Endothelial cell of umbilical vein (primary cell): ENCODE data around the gene WDR76. TPM values are rescaled to one million over a fixed set of nuclear protein-coding genes. Genes with fewer than 3 reads are reported as not detected.

Source experiments
- BruUV-seq: library from RNA; stranded (reverse); fragments of 400-500 nt; replicated peaks from 2 replicates; lab custom pipeline; 2021; lab: Mats Ljungman, UMichigan
- CTCF ChIA-PET: fragments of 300-600, 350-600 bp; sonication (Branson Sonifier 250); formaldehyde crosslinking; loops from one replicate; lab custom pipeline; 2021; ENCODE audit warnings: antibody characterized with exemption, inconsistent platforms; lab: Charles Lee
- POLR2A ChIA-PET: fragments of 300-600, 350-600 bp; sonication (Branson Sonifier 250); formaldehyde crosslinking; loops from one replicate; lab custom pipeline; 2021; ENCODE audit warnings: antibody characterized with exemption, inconsistent platforms; lab: Charles Lee
- DNase-seq: peaks from one replicate; pipeline ENCODE4 v3.0.0-alpha.2; 2011; ENCODE audit warnings: low read depth, low spot score
- FAIRE-seq: peaks from 2 replicates; lab custom pipeline; 2011; peaks lifted over from hg19 to GRCh38; lab: Jason Lieb, UNC
- H2AFZ ChIP-seq: 2 replicates; pipeline ENCODE4 v1.6.0; 2012; ENCODE audit warnings: low read depth, low read length, control low read depth, inconsistent platforms
- H3K27ac ChIP-seq: 2 replicates; pipeline ENCODE4 v1.5.1; 2011; ENCODE audit warnings: low read depth, mild to moderate bottlenecking, control low read depth, low read length, moderate library complexity; ENCODE audit not compliant: insufficient read depth
- H3K27me3 ChIP-seq, 2 experiments: 2 replicates each; pipeline versions ENCODE4 v1.6.0 to v1.6.1; 2011; ENCODE audit warnings: low read length in 2 of 2, mixed read lengths in 1 of 2; ENCODE audit not compliant: control insufficient read depth in 2 of 2, insufficient read depth in 2 of 2
- H3K36me3 ChIP-seq, 2 experiments: 2 replicates in 1 of 2; 3 replicates in 1 of 2; pipeline ENCODE4 v1.5.1; 2011; ENCODE audit warnings: low read length in 2 of 2, mild to moderate bottlenecking in 1 of 2, moderate library complexity in 1 of 2; ENCODE audit not compliant: control insufficient read depth in 2 of 2, insufficient read depth in 2 of 2; ENCODE audit errors: extremely low read depth in 1 of 2
- H3K4me1 ChIP-seq: 3 replicates; pipeline ENCODE4 v1.5.1; 2011; ENCODE audit warnings: mild to moderate bottlenecking, low read length; ENCODE audit not compliant: control insufficient read depth, insufficient read depth; ENCODE audit errors: extremely low read depth
- H3K4me2 ChIP-seq: 2 replicates; pipeline ENCODE4 v1.6.1; 2011; ENCODE audit warnings: low read length, control low read depth, mixed read lengths; ENCODE audit not compliant: insufficient read depth
- H3K4me3 ChIP-seq, 3 experiments: fragments of 200-600 bp in 1 of 3; sonication (generic), shearing (Covaris generic) in 1 of 3; replicated peaks in 1 of 3; 2 replicates each; pipeline ENCODE4 v1.5.1; 2011 to 2016; ENCODE audit warnings: control low read depth in 3 of 3, low read length in 3 of 3, mild to moderate bottlenecking in 2 of 3, inconsistent platforms in 1 of 3, low read depth in 1 of 3, moderate library complexity in 1 of 3; ENCODE audit not compliant: insufficient read depth in 1 of 3
- H3K79me2 ChIP-seq: 2 replicates; pipeline ENCODE4 v1.6.0; 2012; ENCODE audit warnings: low read length, inconsistent platforms; ENCODE audit not compliant: control insufficient read depth, insufficient read depth
- H3K9ac ChIP-seq: replicated peaks from 2 replicates; pipeline ENCODE3; 2011; ENCODE audit warnings: low read length, control low read depth; ENCODE audit not compliant: insufficient read depth; ENCODE audit errors: extremely low read depth
- H3K9me1 ChIP-seq: replicated peaks from 3 replicates; pipeline ENCODE4 v1.6.0; 2011; ENCODE audit warnings: mild to moderate bottlenecking, low read length; ENCODE audit not compliant: control insufficient read depth, insufficient read depth; ENCODE audit errors: extremely low read depth
- H3K9me3 ChIP-seq: replicated peaks from 2 replicates; pipeline ENCODE4 v1.5.1; 2012; ENCODE audit warnings: low read length, inconsistent platforms; ENCODE audit not compliant: control insufficient read depth, insufficient read depth
- H4K20me1 ChIP-seq: replicated peaks from 2 replicates; pipeline ENCODE3; 2011; ENCODE audit warnings: mild to moderate bottlenecking, low read length; ENCODE audit not compliant: control insufficient read depth, insufficient read depth; ENCODE audit errors: extremely low read depth
- CTCF ChIP-seq, 2 donors: IDR thresholded peaks; 1 replicate in 1 of 2; 2 replicates in 1 of 2; pipeline ENCODE4 v1.5.1; 2011; ENCODE audit warnings: low read length in 2 of 2, mild to moderate bottlenecking in 2 of 2, moderate library complexity in 2 of 2, control low read depth in 1 of 2, inconsistent platforms in 1 of 2, low read depth in 1 of 2; ENCODE audit not compliant: insufficient read depth in 1 of 2; ENCODE audit errors: extremely low read depth in 1 of 2
- EZH2 ChIP-seq: IDR thresholded peaks from 2 replicates; pipeline ENCODE4 v1.6.1; 2012; ENCODE audit warnings: borderline replicate concordance, low read depth, mild to moderate bottlenecking, moderate library complexity, low read length, inconsistent platforms; ENCODE audit not compliant: severe bottlenecking
- FOS ChIP-seq: IDR thresholded peaks from 2 replicates; pipeline ENCODE4 v1.6.1; 2011; ENCODE audit warnings: mild to moderate bottlenecking, low read length, moderate library complexity, borderline replicate concordance; ENCODE audit not compliant: insufficient read depth
- GATA2 ChIP-seq: IDR thresholded peaks from 2 replicates; pipeline ENCODE4 v1.7.0; 2011; ENCODE audit warnings: low read depth, mild to moderate bottlenecking, moderate library complexity, mixed read lengths, low read length; ENCODE audit not compliant: insufficient read length, insufficient read depth
- JUN ChIP-seq: IDR thresholded peaks from 2 replicates; pipeline ENCODE4 v1.6.1; 2011; ENCODE audit warnings: borderline replicate concordance, low read depth; ENCODE audit not compliant: insufficient read length, insufficient read depth
- MYC ChIP-seq: IDR thresholded peaks from one replicate; pipeline ENCODE4 v1.6.1; 2011; ENCODE audit warnings: mild to moderate bottlenecking, low read depth, low read length
- POLR2A ChIP-seq: IDR thresholded peaks from 2 replicates; pipeline ENCODE4 v1.6.1; 2012; ENCODE audit warnings: low read depth, mild to moderate bottlenecking, control low read depth, low read length
- POLR2AphosphoS5 ChIP-seq: IDR thresholded peaks from 2 replicates; pipeline ENCODE4 v1.6.1; 2012; ENCODE audit warnings: low read depth, mild to moderate bottlenecking, control low read depth, low read length, moderate library complexity; ENCODE audit not compliant: insufficient read depth
- dilution Hi-C: fragments of 300-500 bp; cut with MboI; formaldehyde crosslinking; loops from one replicate; pipeline ENCODE4 v1.15.0; 2019; ENCODE audit warnings: low sequenced_read_pairs; ENCODE audit not compliant: extremely low pct_ligation_motif_present
- intact Hi-C: fragments of 100-400 bp; cut with micrococcal nuclease; formaldehyde crosslinking; loops from one replicate; pipeline ENCODE4 v1.10.0; 2022
- polyA plus RNA-seq, 4 experiments: library from polyadenylated mRNA; depleted of rRNA in 3 of 4; stranded (reverse) in 3 of 4; unstranded in 1 of 4; fragments of >200 nt; gene quantifications; 2 replicates each; pipeline versions ENCODE4 v1.2.1 to v1.2.3, GENCODE V29; 2011 to 2012; ENCODE audit warnings: missing spikeins in 1 of 4
- total RNA-seq: library from RNA; stranded (reverse); gene quantifications from 2 replicates; pipeline ENCODE4 v1.2.3, GENCODE V29; 2021
- TF ChIP-seq, protein P1 (sequence below): IDR thresholded peaks from 2 replicates; pipeline ENCODE4 v1.6.1; 2011; ENCODE audit not compliant: insufficient read depth, insufficient read length

WDR76 gene
- total and polyA plus RNA-seq, 2 donors (not counting 3 experiments of a cell fraction or from before 2014, with no cell fraction given): 3.1 to 25.2 TPM

DNA sequence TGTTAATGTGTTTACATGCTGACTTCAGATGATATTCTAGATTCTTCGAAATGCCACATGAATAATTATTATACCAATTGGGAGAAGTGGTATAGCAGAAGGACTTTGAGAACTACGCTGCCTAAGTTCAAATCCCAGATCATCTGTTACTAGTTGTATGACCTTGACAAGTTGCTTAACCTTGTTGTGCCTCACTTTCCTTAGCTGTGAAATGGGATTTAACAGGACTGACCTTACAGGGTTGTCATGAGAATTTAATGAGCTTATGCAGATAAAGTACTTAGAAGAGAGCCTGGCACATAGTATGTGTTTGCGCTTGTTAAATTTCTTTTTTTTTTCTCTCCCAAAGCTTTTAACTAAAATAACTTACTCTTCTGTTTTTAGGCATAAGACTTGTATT lies 24.4 kb downstream of the WDR76 start:
- Histone ChIP-seq H3K4me3 (no peak overlapping the region), H3K4me1 (no peaks in the 10 kb centered on the region), H3K36me3 (peaks cover 0 to 7% of the 10 kb centered on the region in 2 experiments), H3K27ac (no peak overlapping the region), H3K9ac (no peak overlapping the region), H3K9me1 (no peaks in the 10 kb centered on the region), H3K9me3 (no peaks in the 10 kb centered on the region), H4K20me1 (no peaks in the 10 kb centered on the region), H3K4me2 (no peak overlapping the region), H3K27me3 (no peaks in the 10 kb centered on the region), H3K79me2 (no peaks in the 10 kb centered on the region), H2AFZ (no peak overlapping the region)
- dilution Hi-C loops (no loop called here), intact Hi-C loops (no loop called here)
- CTCF ChIA-PET: interaction anchor here (1.3 kb wide), 1 partner anchor 15 kb away, joined by 4 read pairs; no protein-coding TSS in a partner anchor
- no TSS peak for BruUV-seq
- TF ChIP-seq CTCF (IDR thresholded peaks at IDR 0.05; ENCODE audit: extremely low read depth in 1 of 2, insufficient read depth in 1 of 2, low read depth in 1 of 2, low read length in 2 of 2) (no peak), POLR2AphosphoS5 (no peak), JUN (no peak), FOS (no peak), EZH2 (no peak), GATA2 (no peak), POLR2A (no peak), MYC (no peak)
- TF ChIP-seq, protein P1, sequence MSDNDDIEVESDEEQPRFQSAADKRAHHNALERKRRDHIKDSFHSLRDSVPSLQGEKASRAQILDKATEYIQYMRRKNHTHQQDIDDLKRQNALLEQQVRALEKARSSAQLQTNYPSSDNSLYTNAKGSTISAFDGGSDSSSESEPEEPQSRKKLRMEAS: no peak
- DNase-seq (no peak), FAIRE-seq (no peak)
- POLR2A ChIA-PET: no interaction called here
